Activated gamma-delta T cell treated with Interleukin-2 at 50 U/mL for 16 hours (primary cell): ENCODE measurements around the gene PPP2R2D.

Source experiments
- DNase-seq: peaks from one replicate; pipeline ENCODE4 v3.0.0-alpha.2; 2020

Gene PPP2R2D

GRCh38 chr10:131900350-131901152 is at the start of gene PPP2R2D:
Gene PPP2R2D, plus strand, starts transcription at chr10:131901008. Its CDS starts 141 bp downstream, at chr10:131901149.
- DNase-seq = peak; percentile 94

- DNase-seq = no peak
Measured at GRCh38 chr10:131851346-131851745, 49.5 kb upstream of the PPP2R2D start.

GRCh38 chr10:131852176-131852822 is 48.5 kb upstream of the PPP2R2D start:
- DNase-seq = no peak

GRCh38 chr10:131852823-131853609 is 47.8 kb upstream of the PPP2R2D start:
- no peak for DNase-seq

GRCh38 chr10:131853610-131853964 is 47.2 kb upstream of the PPP2R2D start:
- DNase-seq = no peak

GRCh38 chr10:131854579-131855335 is 46.1 kb upstream of the PPP2R2D start:
- DNase-seq = no peak

GRCh38 chr10:131855461-131856401 is 45.1 kb upstream of the PPP2R2D start:
- no peak for DNase-seq

GRCh38 chr10:131856441-131857094 is 44.2 kb upstream of the PPP2R2D start:
- no peak for DNase-seq

- no peak for DNase-seq
Measured at GRCh38 chr10:131857156-131858117, 43.4 kb upstream of the PPP2R2D start.

GRCh38 chr10:131858118-131858515 is 42.7 kb upstream of the PPP2R2D start:
- DNase-seq = no peak

- no peak for DNase-seq
Measured at GRCh38 chr10:131858583-131859340, 42.0 kb upstream of the PPP2R2D start.

- DNase-seq = no peak
Measured at GRCh38 chr10:131859341-131860020, 41.3 kb upstream of the PPP2R2D start.

- DNase-seq = no peak
Measured at GRCh38 chr10:131860311-131860710, 40.5 kb upstream of the PPP2R2D start.

- DNase-seq = no peak
Measured at GRCh38 chr10:131860806-131861440, 39.9 kb upstream of the PPP2R2D start.

- DNase-seq = no peak
Measured at GRCh38 chr10:131862548-131862947, 38.3 kb upstream of the PPP2R2D start.

GRCh38 chr10:131865223-131865917 is 35.4 kb upstream of the PPP2R2D start:
- DNase-seq = no peak

- no peak for DNase-seq
Measured at GRCh38 chr10:131866673-131867072, 34.1 kb upstream of the PPP2R2D start.
